G401 (cell line): Measurements from ENCODE around the gene NCOA7. TPM values are rescaled to one million over a fixed set of nuclear protein-coding genes. Genes with fewer than 3 reads are reported as not detected.

Experiments
- DNase-seq: peaks from one replicate; pipeline ENCODE4 v3.0.0-alpha.2; 2015; ENCODE audit warnings: low spot score
- in situ Hi-C: cut with HindIII; loops from 2 replicates; pipeline ENCODE4 v1.10.0; 2016; ENCODE audit warnings: low sequenced_read_pairs, mixed read lengths
- total RNA-seq: library from RNA; depleted of rRNA; stranded (reverse); fragments of >200 nt; shearing (Covaris generic); gene quantifications from 2 replicates; pipeline ENCODE4 v1.2.3, GENCODE V29; 2014; rRNA removed

Gene NCOA7
- total RNA-seq, 1 experiment from 2014 or later: 6.3 TPM

GRCh38 chr6:125974214-125974866 is 183.6 kb downstream of the NCOA7 start:
- DNase-seq: peak; percentile 75
- in situ Hi-C loops: no loop called here

DNA sequence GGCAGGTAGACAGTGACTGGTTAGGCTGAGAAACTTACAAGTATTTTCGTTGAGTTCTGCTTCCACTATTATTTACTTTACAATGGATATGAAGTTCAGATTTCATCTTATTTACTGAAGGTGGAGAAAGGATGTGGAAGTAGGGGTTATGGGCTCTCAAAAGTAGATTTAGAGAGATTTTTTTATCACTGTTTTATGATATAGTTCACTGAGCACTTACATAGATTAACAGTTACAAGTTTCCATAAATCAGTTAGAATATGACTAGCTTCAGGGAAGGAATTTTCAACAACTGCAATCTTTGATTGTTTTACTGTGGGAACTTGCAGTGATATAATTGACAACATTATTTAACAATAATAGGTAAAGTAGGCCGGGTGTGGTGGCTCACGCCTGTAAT is 188.3 kb downstream of the NCOA7 start:
- in situ Hi-C loops: no loop called here
- DNase-seq: no peak

Other genes starting within 250 kb of the NCOA7 start
- not detected in 2 replicates for gene HEY2, start 41.3 kb upstream of the NCOA7 start, total RNA-seq
- 9.0 and 9.8 TPM in 2 replicates for gene HINT3, start 165.8 kb downstream of the NCOA7 start, total RNA-seq
- gene TRMT11, start 195.6 kb downstream of the NCOA7 start, total RNA-seq: 20.4 and 22.2 TPM in 2 replicates